ENCODE results near the gene IFT122.

DNA sequence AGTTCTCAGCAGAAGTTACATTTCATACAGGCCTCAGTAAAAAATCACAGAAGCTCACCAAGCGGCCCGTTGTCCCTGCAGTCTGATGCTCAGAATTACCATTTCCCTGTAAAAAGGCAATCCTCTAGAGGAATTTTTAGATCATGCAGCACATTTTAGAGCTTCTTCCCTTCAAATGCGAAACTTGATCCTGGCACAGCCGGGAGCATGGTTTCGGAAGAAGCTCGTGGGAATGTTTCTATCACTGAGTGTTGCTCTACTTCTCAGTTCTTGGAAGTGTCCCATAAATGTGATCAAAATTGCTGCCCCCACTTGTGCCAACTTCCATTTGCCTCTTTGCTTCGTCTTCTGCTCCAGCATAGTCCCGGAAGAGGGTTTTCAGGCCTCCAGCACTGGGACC, 99.2 kb downstream of the IFT122 start:
- TF ChIP-seq, protein P1, sequence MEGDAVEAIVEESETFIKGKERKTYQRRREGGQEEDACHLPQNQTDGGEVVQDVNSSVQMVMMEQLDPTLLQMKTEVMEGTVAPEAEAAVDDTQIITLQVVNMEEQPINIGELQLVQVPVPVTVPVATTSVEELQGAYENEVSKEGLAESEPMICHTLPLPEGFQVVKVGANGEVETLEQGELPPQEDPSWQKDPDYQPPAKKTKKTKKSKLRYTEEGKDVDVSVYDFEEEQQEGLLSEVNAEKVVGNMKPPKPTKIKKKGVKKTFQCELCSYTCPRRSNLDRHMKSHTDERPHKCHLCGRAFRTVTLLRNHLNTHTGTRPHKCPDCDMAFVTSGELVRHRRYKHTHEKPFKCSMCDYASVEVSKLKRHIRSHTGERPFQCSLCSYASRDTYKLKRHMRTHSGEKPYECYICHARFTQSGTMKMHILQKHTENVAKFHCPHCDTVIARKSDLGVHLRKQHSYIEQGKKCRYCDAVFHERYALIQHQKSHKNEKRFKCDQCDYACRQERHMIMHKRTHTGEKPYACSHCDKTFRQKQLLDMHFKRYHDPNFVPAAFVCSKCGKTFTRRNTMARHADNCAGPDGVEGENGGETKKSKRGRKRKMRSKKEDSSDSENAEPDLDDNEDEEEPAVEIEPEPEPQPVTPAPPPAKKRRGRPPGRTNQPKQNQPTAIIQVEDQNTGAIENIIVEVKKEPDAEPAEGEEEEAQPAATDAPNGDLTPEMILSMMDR (IDR thresholded peaks at IDR 0.05; ENCODE audit: low read length): no peak
- no peak for TF ChIP-seq EZH2 (IDR thresholded peaks at IDR 0.05; ENCODE audit: borderline replicate concordance, low read length)
